Nephron (organoid): ENCODE results near the gene RRN3.
"Not testable (repeated sequence)": the region's sequence is repeated elsewhere in the genome, so short reads cannot be mapped to it uniquely, and the experiment has no call there.

ENCODE experiments used
- H3K27ac Mint-ChIP-seq, 3 experiments: 2 replicates each; pipeline ENCODE4 v1.8.0; 2020; ENCODE audit warnings: mixed read lengths in 3 of 3, mild to moderate bottlenecking in 2 of 3, moderate library complexity in 1 of 3
- H3K27me3 Mint-ChIP-seq: 2 replicates; pipeline ENCODE4 v1.8.0; 2021; ENCODE audit warnings: low read depth, mild to moderate bottlenecking, moderate library complexity, mixed read lengths
- H3K36me3 Mint-ChIP-seq: 2 replicates; pipeline ENCODE4 v1.8.0; 2020; ENCODE audit warnings: low read depth, mixed read lengths
- H3K4me1 Mint-ChIP-seq: 2 replicates; pipeline ENCODE4 v1.8.0; 2020; ENCODE audit warnings: mixed read lengths
- H3K4me3 Mint-ChIP-seq, 3 experiments: 2 replicates each; pipeline ENCODE4 v1.8.0; 2020; ENCODE audit warnings: mild to moderate bottlenecking in 3 of 3, mixed read lengths in 3 of 3, moderate library complexity in 2 of 3
- H3K9me3 Mint-ChIP-seq: 2 replicates; pipeline ENCODE4 v1.8.0; 2020; ENCODE audit warnings: mixed read lengths
- CTCF ChIP-seq, 3 experiments: fragments of 200-600 bp; sonication (generic); IDR thresholded peaks; one replicate each; pipeline ENCODE4 v1.5.0; 2021; ENCODE audit warnings: antibody characterized with exemption in 3 of 3; ENCODE audit not compliant: unreplicated experiment in 3 of 3

RRN3 gene

GRCh38 chr16:15073101-15073500, 21.0 kb downstream of the RRN3 start:
- H3K4me3 Mint-ChIP-seq = no peak overlapping the region
- no peak for TF ChIP-seq CTCF (IDR thresholded peaks at IDR 0.05; ENCODE audit: unreplicated experiment in 3 of 3)
- peaks cover 58% of the 10 kb centered on the region for H3K36me3 Mint-ChIP-seq
- H3K9me3 Mint-ChIP-seq = no peaks in the 10 kb centered on the region
- H3K27ac Mint-ChIP-seq = no peak overlapping the region
- no peaks in the 10 kb centered on the region for H3K4me1 Mint-ChIP-seq
- no peaks in the 10 kb centered on the region for H3K27me3 Mint-ChIP-seq

GRCh38 chr16:15071916-15072769, 21.9 kb downstream of the RRN3 start:
- not testable (repeated sequence) for H3K9me3 Mint-ChIP-seq, H3K27me3 Mint-ChIP-seq, H3K4me3 Mint-ChIP-seq, H3K4me1 Mint-ChIP-seq
- TF ChIP-seq CTCF (IDR thresholded peaks at IDR 0.05; ENCODE audit: unreplicated experiment in 3 of 3) = peak; percentile 33 to 41 (median 38)
- Mint-ChIP-seq H3K36me3 (peaks cover 50% of the 10 kb centered on the region), H3K27ac (peak overlapping the region in 1 of 3 experiments; percentile 75)

- H3K36me3 Mint-ChIP-seq = peaks cover 43% of the 10 kb centered on the region
- not testable (repeated sequence) for H3K27ac Mint-ChIP-seq, H3K9me3 Mint-ChIP-seq, H3K4me1 Mint-ChIP-seq, H3K27me3 Mint-ChIP-seq, H3K4me3 Mint-ChIP-seq
Measured at GRCh38 chr16:15071013-15071412, 23.1 kb downstream of the RRN3 start.

GRCh38 chr16:15066690-15067089, 27.4 kb downstream of the RRN3 start:
- H3K27ac Mint-ChIP-seq, H3K27me3 Mint-ChIP-seq: not testable (repeated sequence)

GRCh38 chr16:15065961-15066360, 28.1 kb downstream of the RRN3 start:
- H3K27ac Mint-ChIP-seq, H3K9me3 Mint-ChIP-seq, H3K4me1 Mint-ChIP-seq, H3K27me3 Mint-ChIP-seq, H3K4me3 Mint-ChIP-seq: not testable (repeated sequence)
- peaks cover 47% of the 10 kb centered on the region for H3K36me3 Mint-ChIP-seq

More at GRCh38 chr16:15066690-15067089, 27.4 kb downstream of the RRN3 start:
- H3K36me3 Mint-ChIP-seq = peaks cover 41% of the 10 kb centered on the region
- H3K4me3 Mint-ChIP-seq, H3K9me3 Mint-ChIP-seq, H3K4me1 Mint-ChIP-seq: not testable (repeated sequence)

- H3K4me3 Mint-ChIP-seq, H3K4me1 Mint-ChIP-seq, H3K9me3 Mint-ChIP-seq, H3K27me3 Mint-ChIP-seq, H3K27ac Mint-ChIP-seq: not testable (repeated sequence)
- H3K36me3 Mint-ChIP-seq = peaks cover 64% of the 10 kb centered on the region
Measured at GRCh38 chr16:15062085-15062810, 31.8 kb downstream of the RRN3 start.

GRCh38 chr16:15059324-15059723, 34.7 kb downstream of the RRN3 start:
- Mint-ChIP-seq H3K27me3 (no peaks in the 10 kb centered on the region), H3K4me3 (no peak overlapping the region), H3K4me1 (peaks cover 8% of the 10 kb centered on the region), H3K27ac (no peak overlapping the region), H3K9me3 (no peaks in the 10 kb centered on the region), H3K36me3 (peaks cover 46% of the 10 kb centered on the region)
- TF ChIP-seq CTCF (IDR thresholded peaks at IDR 0.05; ENCODE audit: unreplicated experiment in 3 of 3) = no peak
